HL-60/S4 treated with phorbol 12-myristate 13-acetate at 8.2 ng/mL for 4 days and 3 days (cell line): ENCODE results near the gene MRTFB.

Source experiments
- in situ Hi-C: fragments of 300-500 bp; cut with MboI; formaldehyde crosslinking; loops from 2 replicates; pipeline ENCODE4 v1.15.0; 2022; ENCODE audit warnings: low sequenced_read_pairs

Gene MRTFB

GRCh38 chr16:14280541-14280940 lies 209.4 kb downstream of the MRTFB start:
- in situ Hi-C loops, result loop anchor here (25.0 kb wide), 1 partner anchor 368 kb away; the partner anchor contains the start of gene ERCC4

GRCh38 chr16:14283786-14284185 lies 212.7 kb downstream of the MRTFB start:
- in situ Hi-C loops, result loop anchor here (25.0 kb wide), 1 partner anchor 371 kb away; the partner anchor contains the start of gene ERCC4

GRCh38 chr16:14284371-14284770 lies 213.3 kb downstream of the MRTFB start:
- in situ Hi-C loops, result loop anchor here (25.0 kb wide), 1 partner anchor 372 kb away; the partner anchor contains the start of gene ERCC4

GRCh38 chr16:14284930-14285512 lies 213.9 kb downstream of the MRTFB start:
- in situ Hi-C loops, result loop anchor here (25.0 kb wide), 1 partner anchor 373 kb away; the partner anchor contains the start of gene ERCC4

GRCh38 chr16:14285513-14286367 lies 214.6 kb downstream of the MRTFB start:
- in situ Hi-C loops, result loop anchor here (25.0 kb wide), 1 partner anchor 373 kb away; the partner anchor contains the start of gene ERCC4

- in situ Hi-C loops, result loop anchor here (25.0 kb wide), 1 partner anchor 374 kb away; the partner anchor contains the start of gene ERCC4
These were observed 215.5 kb downstream of the MRTFB start for GRCh38 chr16:14286368-14287230.

GRCh38 chr16:14289692-14290340 lies 218.7 kb downstream of the MRTFB start:
- in situ Hi-C loops, result loop anchor here (25.0 kb wide), 1 partner anchor 378 kb away; the partner anchor contains the start of gene ERCC4

- in situ Hi-C loops, result loop anchor here (25.0 kb wide), 1 partner anchor 379 kb away; the partner anchor contains the start of gene ERCC4
These were observed 220.2 kb downstream of the MRTFB start for GRCh38 chr16:14291286-14291685.

- in situ Hi-C loops, result loop anchor here (25.0 kb wide), 1 partner anchor 380 kb away; the partner anchor contains the start of gene ERCC4
These were observed 221.1 kb downstream of the MRTFB start for GRCh38 chr16:14292051-14292825.

GRCh38 chr16:14296663-14297062 lies 225.5 kb downstream of the MRTFB start:
- in situ Hi-C loops, result loop anchor here (25.0 kb wide), 1 partner anchor 384 kb away; the partner anchor contains the start of gene ERCC4

GRCh38 chr16:14298374-14299122 lies 227.4 kb downstream of the MRTFB start:
- in situ Hi-C loops, result loop anchor here (25.0 kb wide), 1 partner anchor 386 kb away; the partner anchor contains the start of gene ERCC4

GRCh38 chr16:14300705-14301168 lies 229.6 kb downstream of the MRTFB start:
- in situ Hi-C loops, result no loop called here

- in situ Hi-C loops, result no loop called here
These were observed 230.3 kb downstream of the MRTFB start for GRCh38 chr16:14301169-14302030.

GRCh38 chr16:14302031-14302398 lies 230.9 kb downstream of the MRTFB start:
- in situ Hi-C loops, result no loop called here

- in situ Hi-C loops, result no loop called here
These were observed 231.5 kb downstream of the MRTFB start for GRCh38 chr16:14302399-14303181.

- in situ Hi-C loops, result no loop called here
These were observed 232.1 kb downstream of the MRTFB start for GRCh38 chr16:14303182-14303618.
